CD4-positive, alpha-beta memory T cell (primary cell): ENCODE measurements around the gene TRAK1. TPM values are rescaled to one million over a fixed set of nuclear protein-coding genes. Genes with fewer than 3 reads are reported as not detected.

Experiments used
- CTCF ChIA-PET: fragments of 350-600 bp; sonication (Branson Sonifier 250); formaldehyde crosslinking; loops from one replicate; lab custom pipeline; 2021; ENCODE audit warnings: inconsistent platforms; ENCODE audit not compliant: partially characterized antibody; lab: Charles Lee
- POLR2A ChIA-PET: fragments of 350-600 bp; sonication (Branson Sonifier 250); formaldehyde crosslinking; loops from one replicate; lab custom pipeline; 2021; ENCODE audit not compliant: partially characterized antibody; lab: Charles Lee
- DNase-seq, 5 donors: peaks; one replicate each; pipeline versions ENCODE4 v3.0.0 to v3.0.0-alpha.2; 2020 to 2022; ENCODE audit warnings: mixed read lengths in 1 of 5
- H3K27ac ChIP-seq: one replicate; pipeline ENCODE4 v1.7.0; 2013; ENCODE audit warnings: low read depth, low read length
- H3K27me3 ChIP-seq: 2 replicates; pipeline ENCODE4 v1.7.0; 2013; ENCODE audit warnings: mild to moderate bottlenecking, low read length, moderate library complexity; ENCODE audit not compliant: insufficient read depth
- H3K36me3 ChIP-seq: 2 replicates; pipeline ENCODE4 v1.7.0; 2013; ENCODE audit warnings: mild to moderate bottlenecking, low read length, moderate library complexity; ENCODE audit not compliant: insufficient read depth
- H3K4me1 ChIP-seq: 2 replicates; pipeline ENCODE4 v1.7.0; 2013; ENCODE audit warnings: mild to moderate bottlenecking, low read length, moderate library complexity; ENCODE audit not compliant: insufficient read depth
- H3K4me3 ChIP-seq, 2 donors: one replicate each; pipeline ENCODE4 v1.7.0; 2013; ENCODE audit warnings: low read length in 2 of 2, mild to moderate bottlenecking in 1 of 2
- H3K9me3 ChIP-seq, 2 donors: one replicate each; pipeline ENCODE4 v1.7.0; 2013; ENCODE audit warnings: low read length in 2 of 2, control low read depth in 1 of 2; ENCODE audit not compliant: control insufficient read depth in 1 of 2
- H3K27ac Mint-ChIP-seq, 7 donors: one replicate each; pipeline ENCODE4 v1.8.0; 2020 to 2021; ENCODE audit warnings: mixed read lengths in 7 of 7, mild to moderate bottlenecking in 6 of 7, inconsistent platforms in 3 of 7, moderate library complexity in 3 of 7
- H3K27me3 Mint-ChIP-seq, 2 donors: one replicate each; pipeline ENCODE4 v1.8.0; 2020 to 2021; ENCODE audit warnings: mixed read lengths in 2 of 2
- H3K36me3 Mint-ChIP-seq, 2 donors: one replicate each; pipeline ENCODE4 v1.8.0; 2020 to 2021; ENCODE audit warnings: mixed read lengths in 2 of 2, inconsistent platforms in 1 of 2, mild to moderate bottlenecking in 1 of 2
- H3K4me1 Mint-ChIP-seq, 4 donors: one replicate each; pipeline ENCODE4 v1.8.0; 2020 to 2021; ENCODE audit warnings: mixed read lengths in 4 of 4, mild to moderate bottlenecking in 1 of 4
- H3K4me3 Mint-ChIP-seq, 8 donors: one replicate each; pipeline ENCODE4 v1.8.0; 2020 to 2021; ENCODE audit warnings: mixed read lengths in 8 of 8, mild to moderate bottlenecking in 7 of 8, moderate library complexity in 6 of 8, inconsistent platforms in 3 of 8
- H3K9me3 Mint-ChIP-seq, 8 donors: one replicate each; pipeline ENCODE4 v1.8.0; 2020 to 2021; ENCODE audit warnings: mixed read lengths in 8 of 8, mild to moderate bottlenecking in 5 of 8, inconsistent platforms in 3 of 8, moderate library complexity in 1 of 8
- intact Hi-C: fragments of 100-400 bp; cut with micrococcal nuclease; formaldehyde crosslinking; loops from one replicate; pipeline ENCODE4 v1.15.1; 2023
- polyA plus RNA-seq, 2 donors: library from polyadenylated mRNA; unstranded; fragments of 300-500 nt; fragmentation: Illumina TruSeq; gene quantifications; one replicate each; pipeline ENCODE4 v1.2.3, GENCODE V29; 2021
- total RNA-seq, 2 experiments: library from RNA; stranded (reverse); gene quantifications; one replicate each; pipeline ENCODE4 v1.2.3, GENCODE V29; 2021

Gene TRAK1
- total and polyA plus RNA-seq, 4 experiments from 2014 or later = 3.4 to 17.2 (median 13.2) TPM

GRCh38 chr3:42194943-42195510 lies 103.9 kb downstream of the TRAK1 start:
- H3K4me3 ChIP-seq = no peak overlapping the region
- H3K27me3 Mint-ChIP-seq = no peaks in the 10 kb centered on the region
- H3K4me3 Mint-ChIP-seq = no peak overlapping the region
- CTCF ChIA-PET = interaction anchor here (1.0 to 1.7 kb wide), 3 partner anchors 9 to 77 kb away, joined by 3 to 4 read pairs (median 3); no protein-coding TSS in a partner anchor
- peak overlapping the region in 2 of 7 donors; percentile 15 to 85 for H3K27ac Mint-ChIP-seq
- H3K4me1 Mint-ChIP-seq = peaks cover 4 to 19% (median 10%) of the 10 kb centered on the region in 4 donors
- H3K36me3 ChIP-seq = peaks cover 31% of the 10 kb centered on the region
- no peaks in the 10 kb centered on the region for H3K9me3 ChIP-seq
- no peak overlapping the region for H3K27ac ChIP-seq
- DNase-seq = no peak
- no peaks in the 10 kb centered on the region for H3K9me3 Mint-ChIP-seq
- H3K4me1 ChIP-seq = no peaks in the 10 kb centered on the region
- H3K36me3 Mint-ChIP-seq = peaks cover 46 to 66% of the 10 kb centered on the region in 2 donors
- H3K27me3 ChIP-seq = no peaks in the 10 kb centered on the region
- intact Hi-C loops = loop anchor here (5.0 kb wide), 1 partner anchor 1868 kb away; no protein-coding TSS in a partner anchor
- POLR2A ChIA-PET = no interaction called here

GRCh38 chr3:42195879-42196330 lies 104.7 kb downstream of the TRAK1 start:
- Histone ChIP-seq H3K9me3 (no peaks in the 10 kb centered on the region), H3K27me3 (no peaks in the 10 kb centered on the region), H3K4me3 (no peak overlapping the region), H3K4me1 (no peaks in the 10 kb centered on the region), H3K36me3 (peaks cover 40% of the 10 kb centered on the region), H3K27ac (no peak overlapping the region)
- no peak for DNase-seq
- peak overlapping the region in 1 of 7 donors; percentile 79 for H3K27ac Mint-ChIP-seq
- H3K27me3 Mint-ChIP-seq = no peaks in the 10 kb centered on the region
- H3K9me3 Mint-ChIP-seq = no peaks in the 10 kb centered on the region
- H3K4me1 Mint-ChIP-seq = peaks cover 4 to 16% (median 10%) of the 10 kb centered on the region in 4 donors
- ChIA-PET POLR2A (no interaction called here), CTCF (interaction anchor here (1.0 to 1.7 kb wide), 3 partner anchors 9 to 78 kb away, joined by 3 to 4 read pairs (median 3); no protein-coding TSS in a partner anchor)
- peaks cover 52 to 66% of the 10 kb centered on the region in 2 donors for H3K36me3 Mint-ChIP-seq
- intact Hi-C loops = no loop called here
- H3K4me3 Mint-ChIP-seq = no peak overlapping the region

GRCh38 chr3:42198709-42199108 lies 107.6 kb downstream of the TRAK1 start:
- POLR2A ChIA-PET = no interaction called here
- intact Hi-C loops = no loop called here

GRCh38 chr3:42202217-42202865 lies 111.2 kb downstream of the TRAK1 start:
- ChIA-PET CTCF (interaction anchor here (3.9 kb wide), 1 partner anchor 12 kb away, joined by 45 read pairs; no protein-coding TSS in a partner anchor), POLR2A (no interaction called here)
- H3K4me3 ChIP-seq = no peak overlapping the region
- H3K9me3 Mint-ChIP-seq = no peaks in the 10 kb centered on the region
- H3K9me3 ChIP-seq = no peaks in the 10 kb centered on the region
- H3K27ac ChIP-seq = no peak overlapping the region
- no peaks in the 10 kb centered on the region for H3K27me3 ChIP-seq
- H3K27ac Mint-ChIP-seq = no peak overlapping the region
- intact Hi-C loops = no loop called here
- H3K4me1 Mint-ChIP-seq = no peaks in the 10 kb centered on the region
- H3K36me3 ChIP-seq = peaks cover 28% of the 10 kb centered on the region
- no peak for DNase-seq
- no peaks in the 10 kb centered on the region for H3K27me3 Mint-ChIP-seq
- peaks cover 60 to 63% of the 10 kb centered on the region in 2 donors for H3K36me3 Mint-ChIP-seq
- H3K4me3 Mint-ChIP-seq = no peak overlapping the region
- no peaks in the 10 kb centered on the region for H3K4me1 ChIP-seq

More at GRCh38 chr3:42198709-42199108, 107.6 kb downstream of the TRAK1 start:
- Histone ChIP-seq H3K27ac (no peak overlapping the region), H3K9me3 (no peaks in the 10 kb centered on the region), H3K4me3 (no peak overlapping the region), H3K36me3 (peaks cover 34% of the 10 kb centered on the region), H3K27me3 (no peaks in the 10 kb centered on the region), H3K4me1 (no peaks in the 10 kb centered on the region)
- Mint-ChIP-seq H3K4me1 (no peaks in the 10 kb centered on the region), H3K27ac (no peak overlapping the region), H3K36me3 (peaks cover 69 to 75% of the 10 kb centered on the region in 2 donors), H3K4me3 (no peak overlapping the region), H3K9me3 (no peaks in the 10 kb centered on the region), H3K27me3 (no peaks in the 10 kb centered on the region)
- no peak for DNase-seq
- CTCF ChIA-PET = no interaction called here

- no peak overlapping the region for H3K27ac ChIP-seq
- peaks cover 19% of the 10 kb centered on the region for H3K36me3 ChIP-seq
- intact Hi-C loops = no loop called here
- H3K27me3 Mint-ChIP-seq = no peaks in the 10 kb centered on the region
- CTCF ChIA-PET = interaction anchor here (0.9 to 2.7 kb wide), 4 partner anchors 10 to 49 kb away, joined by 3 to 22 read pairs (median 4); no protein-coding TSS in a partner anchor
- no peaks in the 10 kb centered on the region for H3K9me3 ChIP-seq
- H3K4me3 Mint-ChIP-seq = no peak overlapping the region
- peaks cover 63 to 71% of the 10 kb centered on the region in 2 donors for H3K36me3 Mint-ChIP-seq
- no peaks in the 10 kb centered on the region for H3K9me3 Mint-ChIP-seq
- H3K27ac Mint-ChIP-seq = peak overlapping the region in 1 of 7 donors; percentile 42
- H3K4me1 ChIP-seq = no peaks in the 10 kb centered on the region
- no peak for DNase-seq
- POLR2A ChIA-PET = no interaction called here
- no peak overlapping the region for H3K4me3 ChIP-seq
- no peaks in the 10 kb centered on the region for H3K27me3 ChIP-seq
- no peaks in the 10 kb centered on the region for H3K4me1 Mint-ChIP-seq
Measured at GRCh38 chr3:42204867-42205599, 113.9 kb downstream of the TRAK1 start.

- POLR2A ChIA-PET = no interaction called here
- Mint-ChIP-seq H3K36me3 (peaks cover 60 to 71% of the 10 kb centered on the region in 2 donors), H3K27ac (peak overlapping the region in 2 of 7 donors; percentile 61 to 77), H3K4me3 (no peak overlapping the region), H3K9me3 (no peaks in the 10 kb centered on the region), H3K27me3 (no peaks in the 10 kb centered on the region), H3K4me1 (no peaks in the 10 kb centered on the region)
- Histone ChIP-seq H3K27me3 (no peaks in the 10 kb centered on the region), H3K27ac (no peak overlapping the region), H3K4me1 (no peaks in the 10 kb centered on the region), H3K36me3 (peaks cover 10% of the 10 kb centered on the region), H3K4me3 (no peak overlapping the region), H3K9me3 (no peaks in the 10 kb centered on the region)
- no peak for DNase-seq
- CTCF ChIA-PET = interaction anchor here (1.2 to 2.7 kb wide), 3 partner anchors 15 to 50 kb away, joined by 3 to 22 read pairs (median 4); no protein-coding TSS in a partner anchor
- intact Hi-C loops = no loop called here
Measured at GRCh38 chr3:42205800-42206514, 114.8 kb downstream of the TRAK1 start.
